ENCODE measurements around the gene SCYL2.
A peak's percentile ranks its signal among the peaks of the same experiment; 100 is the strongest.
"Not testable (repeated sequence)": the region's sequence is repeated elsewhere in the genome, so short reads cannot be mapped to it uniquely, and the experiment has no call there.

The SCYL2 gene, protein sequence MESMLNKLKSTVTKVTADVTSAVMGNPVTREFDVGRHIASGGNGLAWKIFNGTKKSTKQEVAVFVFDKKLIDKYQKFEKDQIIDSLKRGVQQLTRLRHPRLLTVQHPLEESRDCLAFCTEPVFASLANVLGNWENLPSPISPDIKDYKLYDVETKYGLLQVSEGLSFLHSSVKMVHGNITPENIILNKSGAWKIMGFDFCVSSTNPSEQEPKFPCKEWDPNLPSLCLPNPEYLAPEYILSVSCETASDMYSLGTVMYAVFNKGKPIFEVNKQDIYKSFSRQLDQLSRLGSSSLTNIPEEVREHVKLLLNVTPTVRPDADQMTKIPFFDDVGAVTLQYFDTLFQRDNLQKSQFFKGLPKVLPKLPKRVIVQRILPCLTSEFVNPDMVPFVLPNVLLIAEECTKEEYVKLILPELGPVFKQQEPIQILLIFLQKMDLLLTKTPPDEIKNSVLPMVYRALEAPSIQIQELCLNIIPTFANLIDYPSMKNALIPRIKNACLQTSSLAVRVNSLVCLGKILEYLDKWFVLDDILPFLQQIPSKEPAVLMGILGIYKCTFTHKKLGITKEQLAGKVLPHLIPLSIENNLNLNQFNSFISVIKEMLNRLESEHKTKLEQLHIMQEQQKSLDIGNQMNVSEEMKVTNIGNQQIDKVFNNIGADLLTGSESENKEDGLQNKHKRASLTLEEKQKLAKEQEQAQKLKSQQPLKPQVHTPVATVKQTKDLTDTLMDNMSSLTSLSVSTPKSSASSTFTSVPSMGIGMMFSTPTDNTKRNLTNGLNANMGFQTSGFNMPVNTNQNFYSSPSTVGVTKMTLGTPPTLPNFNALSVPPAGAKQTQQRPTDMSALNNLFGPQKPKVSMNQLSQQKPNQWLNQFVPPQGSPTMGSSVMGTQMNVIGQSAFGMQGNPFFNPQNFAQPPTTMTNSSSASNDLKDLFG

DNA sequence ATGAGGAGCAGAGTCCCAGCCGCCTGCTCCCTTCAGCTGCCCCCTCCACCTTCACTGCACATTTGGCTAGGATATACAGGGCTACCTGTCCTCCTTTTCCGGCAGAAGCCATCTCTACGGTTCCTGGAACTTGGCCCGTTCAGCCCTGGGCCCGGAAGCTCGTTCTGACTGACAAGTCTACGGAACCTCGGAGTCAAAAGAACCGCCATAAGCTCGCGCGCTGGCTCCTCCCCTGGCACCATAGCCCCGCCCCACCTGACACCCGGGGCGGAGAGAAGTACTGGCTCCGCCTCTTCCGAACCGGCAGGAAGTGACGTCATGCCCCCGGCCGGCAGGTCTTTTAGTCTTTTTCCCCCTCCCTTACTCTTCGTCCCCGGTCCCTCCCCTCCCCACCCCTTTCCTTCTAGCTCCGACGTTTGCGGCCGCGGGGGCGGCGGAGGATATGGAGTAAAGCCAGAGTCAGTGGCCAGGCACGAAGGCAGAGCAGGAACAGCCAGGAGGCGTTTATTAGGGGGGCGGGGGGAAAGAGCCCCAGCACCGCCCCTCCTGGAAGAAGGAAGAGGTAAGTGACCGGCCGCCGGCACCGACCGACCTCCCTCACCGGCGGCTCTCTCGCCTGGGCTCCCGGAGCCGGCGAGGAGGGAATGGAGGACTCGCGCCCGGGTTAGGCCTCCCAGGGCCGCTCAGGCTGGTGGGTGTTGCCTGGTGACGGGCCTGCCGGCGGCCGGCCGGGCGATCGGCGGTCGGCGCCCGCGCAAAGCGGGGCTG, at the start of gene SCYL2, which contains the start of gene DEPDC4:
SCYL2 (plus strand) TSS at position 343 of the 768 bp plus-strand sequence. CDS start 15,794 bp downstream, outside the sequence.
DEPDC4 (minus strand) TSS at position 245 of the 768 bp plus-strand sequence; CDS start at position 242, 3 bp downstream.
- DNase-seq (ENCODE audit: low read depth) = peak; percentile 98

DNA sequence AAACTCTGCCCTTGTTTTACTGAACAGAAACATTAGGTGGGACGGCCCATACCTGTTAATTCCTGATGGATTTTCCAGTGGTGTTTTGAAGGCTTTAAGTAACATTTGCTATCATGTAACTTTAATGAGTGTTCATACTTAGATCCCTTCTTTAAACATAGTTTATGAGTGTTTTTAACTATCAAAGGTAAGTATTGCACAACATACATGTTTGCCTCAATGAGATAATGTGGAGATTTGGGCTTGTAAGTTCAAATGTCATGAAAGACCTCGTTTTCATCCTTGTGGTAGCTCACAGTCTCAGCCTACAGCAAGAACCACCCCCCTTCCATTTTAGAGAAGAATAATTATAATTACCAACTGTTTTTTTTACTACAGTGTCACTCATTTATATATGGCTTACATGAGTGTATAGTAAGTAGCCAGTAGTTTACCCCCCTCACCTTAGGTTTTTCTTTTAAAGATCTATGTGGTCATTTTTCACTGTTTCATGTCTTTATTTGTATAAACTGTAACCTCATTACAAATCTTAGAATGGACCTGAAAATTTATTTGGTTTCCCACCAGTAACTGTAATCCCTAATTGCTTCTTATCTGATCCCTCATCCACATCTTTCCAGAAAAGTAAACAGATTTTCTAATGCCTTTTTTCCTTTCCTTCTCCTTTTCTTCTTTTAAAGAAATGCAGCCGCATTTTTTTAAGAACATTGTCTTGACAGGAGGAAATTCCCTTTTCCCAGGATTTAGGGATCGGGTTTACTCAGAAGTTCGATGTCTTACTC, 47.5 kb upstream of the SCYL2 start:
- DNase-seq (ENCODE audit: low read depth) = no peak

DNA sequence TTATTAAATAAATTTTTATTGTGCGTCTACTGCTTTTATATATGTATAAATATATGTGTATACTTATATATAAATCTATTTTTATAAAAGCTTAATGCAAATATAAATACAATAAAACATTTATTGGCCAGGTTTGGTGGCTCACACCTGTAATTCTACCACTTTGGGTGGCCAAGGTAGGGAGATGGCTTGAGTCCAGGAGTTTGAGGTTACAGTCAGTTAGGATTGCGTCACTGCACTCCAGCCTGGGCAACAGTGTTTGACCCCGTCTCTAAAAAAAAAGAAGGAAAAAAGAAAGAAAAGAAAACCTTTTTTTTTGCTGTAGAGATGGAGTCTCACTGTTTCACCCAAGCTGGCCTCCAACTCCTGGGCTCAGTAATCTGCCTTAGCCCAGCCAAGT, 45.5 kb upstream of the SCYL2 start:
- no peak for DNase-seq (ENCODE audit: low read depth)

DNA sequence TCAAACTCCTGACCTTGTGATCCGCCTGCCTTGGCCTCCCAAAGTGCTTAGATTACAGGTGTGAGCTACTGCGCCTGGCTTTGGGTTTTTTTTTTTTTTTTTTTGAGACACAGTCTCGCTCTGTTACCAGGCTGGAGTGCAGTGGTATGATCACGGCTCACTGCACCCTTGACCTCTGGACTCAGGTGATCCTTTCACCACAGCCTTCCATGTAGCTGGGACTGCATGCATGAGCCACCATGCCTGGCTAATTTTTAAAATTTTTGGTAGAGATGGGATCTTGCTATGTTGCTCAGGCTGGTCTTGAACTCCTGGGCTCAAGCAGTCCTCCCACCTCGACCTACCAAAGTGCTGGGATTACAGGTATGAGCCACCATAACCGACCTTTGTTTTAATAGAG, 44.8 kb upstream of the SCYL2 start:
- not testable (repeated sequence) for DNase-seq (ENCODE audit: low read depth)

DNA sequence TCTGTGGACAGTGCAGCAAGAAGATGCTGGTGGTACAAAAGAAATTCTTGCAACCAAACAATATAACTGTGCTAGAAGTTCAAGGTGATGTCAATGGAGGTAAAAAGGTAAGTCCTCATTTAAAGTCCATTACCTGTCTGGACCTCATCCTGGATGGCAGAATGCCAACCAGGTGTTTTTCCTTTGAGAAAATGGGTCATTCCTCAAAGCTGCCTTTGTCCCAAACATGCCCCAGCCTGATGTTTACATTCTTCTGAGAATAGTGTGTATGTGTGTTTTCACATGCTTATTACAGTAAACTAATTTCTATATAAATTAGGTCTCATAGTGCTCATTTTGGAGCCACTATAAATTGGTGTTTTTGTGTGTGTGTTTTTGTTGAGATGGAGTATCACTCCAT, 41.5 kb upstream of the SCYL2 start:
- no peak for DNase-seq (ENCODE audit: low read depth)

DNA sequence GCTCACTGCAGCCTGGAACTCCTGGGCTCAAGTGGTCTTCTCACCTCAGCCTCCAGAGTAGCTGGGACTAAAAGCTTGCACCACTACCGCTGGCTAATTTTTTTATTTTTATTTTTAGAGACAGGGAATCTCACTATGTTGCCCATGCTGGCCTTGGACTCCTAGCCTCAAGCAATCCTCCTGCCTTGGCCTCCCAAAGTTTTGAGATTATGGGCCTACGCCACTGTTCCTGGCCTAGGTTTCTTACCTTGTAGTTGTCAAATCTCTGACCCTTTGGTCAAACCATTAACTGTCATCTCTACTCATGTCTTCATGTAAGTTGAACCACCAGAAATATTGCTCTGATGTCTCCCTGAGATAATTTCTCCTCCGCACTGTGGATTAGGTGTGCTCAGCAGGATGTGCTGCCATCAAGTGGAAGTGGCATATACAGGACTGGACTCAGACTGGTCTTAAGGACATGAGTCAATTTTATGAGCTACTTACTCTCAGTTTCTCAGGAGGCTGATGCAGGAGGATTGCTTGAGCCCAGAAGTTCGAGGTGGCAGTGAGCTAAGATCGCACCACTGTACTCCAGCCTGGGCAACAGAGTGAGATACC, 37.8 kb upstream of the SCYL2 start:
- DNase-seq (ENCODE audit: low read depth) = peak; percentile 31

DNA sequence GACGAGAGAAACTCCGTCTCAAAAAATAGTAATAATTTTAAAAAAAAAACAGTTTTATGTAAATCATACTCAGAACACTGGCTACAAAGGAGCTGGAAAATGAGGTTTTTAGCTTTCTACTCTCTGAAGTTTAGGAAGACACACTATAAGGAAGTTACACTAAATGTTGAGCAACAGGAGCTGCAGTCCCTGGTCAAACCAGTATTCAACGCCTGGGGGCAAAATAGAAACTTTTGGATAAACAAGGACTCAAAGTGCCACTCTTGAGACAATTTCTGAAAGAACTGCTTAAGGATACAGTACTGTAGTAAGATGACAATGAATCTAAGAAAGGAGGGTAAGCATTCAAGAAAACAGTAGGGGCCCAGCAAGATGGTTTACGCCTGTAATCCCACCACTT, 37.1 kb upstream of the SCYL2 start:
- peak; percentile 32 for DNase-seq (ENCODE audit: low read depth)

DNA sequence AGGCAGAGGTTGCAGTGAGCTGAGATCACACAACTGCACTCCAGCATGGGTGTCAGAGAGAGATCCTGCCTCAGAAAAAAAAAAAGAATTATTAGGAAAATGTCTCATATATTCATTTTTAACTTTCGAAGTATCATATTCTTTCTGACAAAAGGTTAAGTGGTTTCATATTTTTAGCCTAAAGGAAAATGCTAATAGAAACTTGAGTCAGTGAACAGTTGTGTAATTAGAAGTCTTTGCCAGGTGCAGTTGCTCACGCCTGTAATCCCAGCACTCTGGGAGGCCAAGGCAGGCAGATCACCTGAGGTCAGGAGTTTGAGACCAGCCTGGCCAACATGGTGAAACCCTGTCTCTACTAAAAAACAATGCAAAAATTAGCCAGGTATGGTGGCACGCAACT, 35.1 kb upstream of the SCYL2 start:
- not testable (repeated sequence) for DNase-seq (ENCODE audit: low read depth)

DNA sequence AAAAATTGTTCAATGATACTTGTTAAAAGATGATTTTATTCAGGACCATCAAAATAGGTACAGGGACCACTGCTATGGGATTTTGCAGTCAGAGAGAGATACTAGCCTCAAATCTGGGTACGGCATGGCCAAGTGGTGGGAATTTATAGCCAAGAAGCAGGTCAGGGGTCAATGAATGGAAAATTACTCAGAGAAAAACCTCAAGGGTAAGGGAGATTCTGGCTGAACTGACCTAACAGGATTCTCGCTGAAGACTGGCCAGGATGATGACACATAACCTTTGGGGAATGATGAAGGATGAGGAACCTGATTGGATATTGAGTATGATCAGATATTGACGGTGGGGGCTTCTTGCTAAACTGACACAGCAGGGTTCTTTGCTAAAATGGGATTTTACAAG, 32.8 kb upstream of the SCYL2 start:
- peak; percentile 65 for DNase-seq (ENCODE audit: low read depth)

DNA sequence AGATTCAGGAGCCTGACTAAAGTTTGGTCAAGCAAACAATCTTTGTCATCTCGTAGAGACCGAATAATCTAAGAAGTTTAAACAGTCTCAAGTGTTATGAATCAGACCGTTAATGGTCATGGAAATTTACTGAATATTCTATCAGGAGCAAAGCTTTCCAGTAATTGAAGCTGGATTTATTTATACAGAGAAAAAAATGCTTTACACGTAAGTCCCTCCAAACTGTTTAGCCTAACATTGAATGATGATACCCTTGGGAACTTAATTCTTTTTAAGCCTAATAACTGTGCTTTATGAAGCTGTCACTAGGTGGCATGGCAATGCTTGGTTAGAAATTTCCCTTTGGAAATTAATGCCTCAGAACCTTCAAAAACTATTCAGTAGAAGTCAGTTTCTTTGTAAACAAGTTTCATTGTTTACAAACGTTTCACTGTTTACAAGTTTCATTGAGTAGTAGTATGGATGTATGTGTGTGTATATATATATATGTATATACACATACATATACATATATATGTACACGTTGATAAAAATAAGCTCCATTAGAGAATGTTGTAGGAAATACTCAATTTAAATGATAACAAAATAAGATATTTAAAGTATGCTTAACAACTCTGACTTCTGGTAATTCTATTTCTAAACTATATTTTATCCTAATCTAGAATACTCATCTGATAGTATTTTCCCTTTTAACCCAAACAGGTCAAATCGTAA, 32.2 kb upstream of the SCYL2 start:
- peak; percentile 61 for DNase-seq (ENCODE audit: low read depth)

DNA sequence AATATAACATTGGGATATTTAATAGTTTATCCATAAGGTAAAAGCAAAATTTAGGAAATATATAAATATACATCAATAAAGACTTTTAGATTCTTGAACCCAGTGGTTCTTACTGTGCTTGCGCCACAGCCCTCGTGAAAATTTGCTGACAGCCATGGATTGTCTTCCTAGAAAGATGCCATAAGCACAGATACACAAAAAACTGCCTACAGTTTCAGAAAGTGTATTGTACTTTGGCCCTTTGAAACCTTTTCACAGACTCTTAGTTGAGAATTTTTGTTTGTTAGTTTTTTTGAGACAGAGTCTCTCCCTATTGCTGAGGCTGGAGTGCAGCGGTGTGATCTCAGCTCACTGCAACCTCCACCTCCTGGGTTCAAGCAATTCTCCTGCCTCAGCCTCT, 28.2 kb upstream of the SCYL2 start:
- DNase-seq (ENCODE audit: low read depth) = no peak

DNA sequence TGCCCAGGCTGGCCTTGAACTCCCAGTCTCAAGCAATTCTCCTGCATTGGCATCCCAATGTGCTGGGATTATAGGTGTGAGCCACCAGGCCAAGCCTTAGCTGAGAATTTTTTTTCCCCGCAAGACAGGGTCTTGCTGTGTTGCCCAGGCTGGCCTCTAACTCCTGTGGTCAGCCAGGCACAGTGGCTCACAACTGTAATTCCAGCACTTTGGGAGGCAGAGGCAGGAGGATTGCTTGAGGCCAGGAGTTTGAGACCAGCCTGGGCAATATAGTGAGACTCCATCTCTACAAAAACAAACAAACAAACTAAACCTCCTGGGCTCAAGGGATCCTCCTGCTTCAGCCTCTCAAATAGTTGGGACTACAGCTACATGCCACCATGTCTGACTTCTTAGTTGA, 27.4 kb upstream of the SCYL2 start:
- no peak for DNase-seq (ENCODE audit: low read depth)

DNA sequence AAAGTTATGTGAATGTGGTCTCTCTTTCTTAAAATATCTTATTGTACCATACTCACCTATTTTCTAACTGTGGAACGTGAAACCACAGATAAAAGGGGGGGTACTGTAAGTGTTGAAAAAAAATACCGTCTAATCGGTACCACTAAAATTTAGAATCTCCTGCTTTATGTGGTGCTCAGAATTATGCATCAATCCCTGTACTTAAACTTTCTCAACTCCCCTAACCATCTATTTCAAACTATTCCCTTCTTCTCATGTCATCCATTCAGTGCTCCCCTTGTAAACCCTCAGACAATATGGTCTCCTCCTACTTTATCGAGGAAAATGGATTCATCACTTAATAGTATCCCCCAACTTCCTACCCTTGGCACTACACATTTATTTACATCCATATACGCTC, 23.8 kb upstream of the SCYL2 start:
- DNase-seq (ENCODE audit: low read depth) = no peak

DNA sequence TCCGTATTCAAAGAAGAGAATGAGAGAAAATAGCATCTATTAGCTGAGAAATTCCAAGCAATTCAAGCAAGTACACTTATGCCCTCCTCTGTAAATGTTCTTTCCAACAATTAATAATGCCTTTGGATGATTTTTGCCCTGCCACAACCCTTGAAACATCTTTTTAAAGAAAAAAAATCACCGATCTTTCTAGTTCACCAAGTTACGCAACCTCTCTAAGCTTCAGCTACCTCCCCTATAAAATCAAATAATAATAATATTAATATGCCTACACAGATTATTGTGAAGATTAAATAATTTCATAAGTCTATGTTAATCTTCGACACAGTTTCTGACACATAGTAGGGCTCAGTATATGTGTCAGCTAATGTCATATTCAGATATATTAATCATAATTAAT, 19.2 kb upstream of the SCYL2 start:
- no peak for DNase-seq (ENCODE audit: low read depth)

DNA sequence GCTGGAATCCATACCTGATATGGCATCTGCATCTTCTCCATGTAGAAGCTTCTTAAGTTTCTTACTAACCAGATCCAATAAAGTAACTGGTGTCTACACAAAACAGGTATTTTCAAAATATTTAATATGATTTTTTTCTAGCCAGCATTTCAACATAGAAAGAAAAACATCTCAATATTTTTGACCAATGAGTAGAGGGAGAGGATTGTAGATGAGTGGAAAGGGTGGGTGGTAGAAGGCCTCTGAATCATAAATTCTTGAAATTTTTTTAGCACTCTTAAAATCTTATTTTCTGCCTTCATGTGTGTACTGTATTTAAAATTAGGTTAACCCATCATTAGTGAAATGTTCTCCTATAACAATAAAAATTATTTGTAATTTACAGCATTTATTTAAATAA, 18.1 kb upstream of the SCYL2 start:
- peak; percentile 58 for DNase-seq (ENCODE audit: low read depth)

DNA sequence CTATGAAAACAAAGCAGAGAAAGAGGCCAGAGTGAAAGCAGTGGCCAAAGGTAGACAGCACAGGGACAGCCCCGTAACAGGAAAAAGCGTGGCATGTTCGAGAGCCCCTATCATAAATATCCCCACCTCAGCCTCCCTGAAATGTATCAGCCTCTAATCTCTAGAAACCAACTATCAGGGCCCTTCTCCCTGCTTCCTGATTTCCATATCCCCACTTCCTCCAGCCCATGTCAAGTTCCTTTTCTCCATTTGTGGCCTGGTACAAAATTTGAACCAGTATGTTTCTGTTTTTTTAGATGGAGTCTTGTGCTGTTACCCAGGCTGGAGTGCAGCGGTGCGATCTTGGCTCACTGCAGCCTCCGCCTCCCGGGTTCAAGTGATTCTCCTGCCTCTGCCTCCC, 17.0 kb upstream of the SCYL2 start:
- no peak for DNase-seq (ENCODE audit: low read depth)

DNA sequence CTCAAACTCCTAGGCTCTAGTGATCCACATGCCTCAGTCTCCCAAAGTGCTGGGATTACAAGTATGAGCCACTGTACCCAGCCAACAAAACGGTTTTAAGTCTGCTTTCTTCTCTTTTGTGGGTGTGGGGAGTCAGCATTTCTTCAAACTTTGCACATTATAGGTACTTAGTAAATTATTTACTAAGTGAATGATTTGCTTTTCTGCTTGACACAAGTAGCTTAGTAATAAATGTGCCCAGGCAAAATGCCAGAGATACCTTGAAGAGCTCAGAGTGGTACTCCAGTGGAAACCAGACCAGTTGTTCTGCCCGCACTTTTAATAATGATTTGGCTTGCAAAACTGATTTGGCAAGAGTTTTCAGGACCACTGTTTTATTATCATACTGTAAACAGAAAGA, 15.1 kb upstream of the SCYL2 start:
- DNase-seq (ENCODE audit: low read depth) = no peak

DNA sequence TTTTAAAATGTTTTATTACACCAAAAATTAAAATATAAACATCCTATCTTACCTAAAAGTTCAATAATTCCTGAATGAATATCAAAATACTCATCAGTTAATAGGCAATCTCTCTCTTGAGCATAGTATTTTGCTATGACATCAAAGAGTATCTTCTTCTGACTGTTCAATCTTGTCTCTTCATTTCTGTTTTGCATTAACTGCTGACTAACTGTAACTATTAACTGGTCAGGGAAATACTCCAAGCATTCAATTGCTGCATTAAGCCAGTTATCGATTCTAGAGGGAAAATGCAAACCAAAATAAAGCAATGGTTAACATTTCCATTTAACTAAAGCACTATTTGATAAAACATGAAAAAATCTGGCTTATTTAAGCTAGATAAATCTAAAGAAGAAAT, 13.5 kb upstream of the SCYL2 start:
- DNase-seq (ENCODE audit: low read depth) = no peak

DNA sequence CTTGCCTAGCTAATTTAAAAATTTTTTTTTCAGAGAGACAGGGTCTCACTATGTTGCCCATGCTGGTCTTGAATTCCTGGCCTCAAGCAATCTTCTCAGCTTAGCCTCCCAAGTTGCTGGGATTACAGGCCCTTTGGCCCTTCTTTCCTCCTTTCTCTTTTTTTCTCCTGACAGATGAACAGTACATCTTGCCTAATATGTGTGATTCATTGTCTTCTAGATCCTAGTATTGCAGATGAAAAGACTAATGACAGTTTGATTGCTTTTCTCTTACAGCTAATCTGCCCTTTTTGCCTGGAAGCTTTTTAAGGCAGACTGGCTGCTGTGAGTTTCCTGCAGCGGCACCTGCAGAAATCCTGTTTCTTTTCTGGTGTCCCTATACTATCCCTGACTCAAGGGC, 12.1 kb upstream of the SCYL2 start:
- DNase-seq (ENCODE audit: low read depth) = peak; percentile 18

DNA sequence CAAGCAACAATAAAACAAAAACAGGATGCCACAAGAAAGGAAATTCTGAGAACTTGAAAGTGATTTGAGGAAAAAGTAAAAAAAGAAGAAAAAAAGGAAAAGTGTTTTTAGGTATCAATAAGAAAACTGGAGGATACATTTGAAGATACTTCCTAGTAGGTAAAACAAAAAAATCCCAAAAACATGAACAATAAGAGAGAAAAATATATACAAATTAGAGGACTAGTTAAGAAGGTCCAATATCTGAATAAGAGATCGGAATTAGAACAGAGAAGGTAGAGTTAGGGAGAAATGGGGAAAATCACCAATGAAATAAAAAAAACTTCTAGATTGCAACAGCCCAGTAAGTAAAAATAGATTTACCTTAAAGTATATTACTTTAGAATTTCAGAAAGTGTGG, 8.8 kb upstream of the SCYL2 start:
- no peak for DNase-seq (ENCODE audit: low read depth)

Data from EH (cell line).